HUDEP-2 (cell line): ENCODE data around the gene GRID2IP.

ENCODE experiments used
- DNase-seq, 76 experiments: peaks; one replicate each; lab custom pipeline; 2025; ENCODE audit not compliant: unreplicated experiment in 76 of 76; lab: John Stamatoyannopoulos, UW

The GRID2IP gene

GRCh38 chr7:6528401-6529130 is 22.7 kb downstream of the GRID2IP start:
- DNase-seq: no peak

GRCh38 chr7:6526997-6527378 is 24.3 kb downstream of the GRID2IP start:
- DNase-seq: no peak

- no peak for DNase-seq
Observed at GRCh38 chr7:6520163-6520981, 30.9 kb downstream of the GRID2IP start.

- peak in 67 of 76 experiments; percentile 2 to 77 (median 48) for DNase-seq
Observed at GRCh38 chr7:6516387-6516983, 34.8 kb downstream of the GRID2IP start.

- no peak for DNase-seq
Observed at GRCh38 chr7:6513541-6513940, 37.7 kb downstream of the GRID2IP start.

GRCh38 chr7:6512892-6513291 is 38.4 kb downstream of the GRID2IP start:
- DNase-seq: no peak

- no peak for DNase-seq
Observed at GRCh38 chr7:6510476-6511133, 40.7 kb downstream of the GRID2IP start.

GRCh38 chr7:6508950-6509349 is 42.3 kb downstream of the GRID2IP start:
- no peak for DNase-seq

- no peak for DNase-seq
Observed at GRCh38 chr7:6508539-6508938, 42.7 kb downstream of the GRID2IP start.

GRCh38 chr7:6507906-6508305 is 43.4 kb downstream of the GRID2IP start:
- no peak for DNase-seq

GRCh38 chr7:6505685-6506559 is 45.3 kb downstream of the GRID2IP start:
- DNase-seq: no peak

GRCh38 chr7:6504996-6505395 is 46.3 kb downstream of the GRID2IP start:
- no peak for DNase-seq

- no peak for DNase-seq
Observed at GRCh38 chr7:6502886-6503285, 48.4 kb downstream of the GRID2IP start.

- DNase-seq: no peak
Observed at GRCh38 chr7:6501586-6502564, 49.4 kb downstream of the GRID2IP start.

- DNase-seq: no peak
Observed at GRCh38 chr7:6500691-6501090, 50.6 kb downstream of the GRID2IP start.

- DNase-seq: no peak
Observed at GRCh38 chr7:6497994-6498393, 53.3 kb downstream of the GRID2IP start.

- no peak for DNase-seq
Observed at GRCh38 chr7:6497637-6497905, 53.7 kb downstream of the GRID2IP start.

GRCh38 chr7:6496842-6497636 is 54.2 kb downstream of the GRID2IP start:
- no peak for DNase-seq
